HepG2 (cell line): Measurements from ENCODE around the gene FBXL12. TPM values are rescaled to one million over a fixed set of nuclear protein-coding genes. Genes with fewer than 3 reads are reported as not detected.
A peak's percentile ranks its signal among the peaks of the same experiment; 100 is the strongest.

Experiments used
- GABPA ChIP-seq, 2 experiments: IDR thresholded peaks; 2 replicates each; pipeline ENCODE4 v1.6.1; 2011 to 2016; ENCODE audit warnings: low read depth in 2 of 2, low read length in 1 of 2, missing biosample characterization in 1 of 2, missing genetic modification characterization in 1 of 2
- GABPB1 ChIP-seq: IDR thresholded peaks from 2 replicates; pipeline ENCODE4 v1.6.1; 2016; ENCODE audit warnings: mild to moderate bottlenecking, missing genetic modification reagents, moderate library complexity, missing compliant biosample characterization
- NR2F1 ChIP-seq, 2 experiments: fragments of 450-650 bp in 1 of 2; formaldehyde crosslinking in 1 of 2; IDR thresholded peaks; 2 replicates each; pipeline versions ENCODE4 v1.5.0 to v1.6.1; 2016 to 2020; ENCODE audit warnings: mild to moderate bottlenecking in 1 of 2, missing compliant biosample characterization in 1 of 2, missing genetic modification reagents in 1 of 2, moderate library complexity in 1 of 2
- SIN3B ChIP-seq: fragments of 150-350 bp; IDR thresholded peaks from 2 replicates; pipeline ENCODE4 v1.6.1; 2014; ENCODE audit warnings: low read length
- ZNF225 ChIP-seq: sonication (generic); formaldehyde crosslinking; IDR thresholded peaks from 2 replicates; pipeline ENCODE4 v1.4.0; 2020; ENCODE audit warnings: mild to moderate bottlenecking, missing genetic modification reagents
- ZNF607 ChIP-seq: sonication (generic); formaldehyde crosslinking; IDR thresholded peaks from 2 replicates; pipeline ENCODE4 v1.5.1; 2020; ENCODE audit warnings: missing genetic modification reagents, mild to moderate bottlenecking, borderline replicate concordance
- polyA plus RNA-seq, 8 experiments: library from polyadenylated mRNA; depleted of rRNA in 3 of 8; stranded (reverse) in 7 of 8; unstranded in 1 of 8; fragments of >200 nt; fragmentation: Illumina TruSeq in 4 of 8; extraction: Trizol in 4 of 8; gene quantifications; 2 replicates each; pipeline versions ENCODE4 v1.2.1 to v1.2.3, GENCODE V29; 2011 to 2016; ENCODE audit warnings: low read depth in 4 of 8, missing spikeins in 1 of 8, mixed read lengths in 1 of 8; ENCODE audit not compliant: insufficient read depth in 1 of 8
- total RNA-seq, 5 experiments: library from RNA; depleted of rRNA; stranded (reverse); fragments of >200 nt; fragmentation: Illumina TruSeq; extraction: Trizol; gene quantifications; 2 replicates each; pipeline ENCODE4 v1.2.3, GENCODE V29; 2016; ENCODE audit warnings: low read depth in 1 of 5
- TF ChIP-seq, protein P1 (sequence below): sonication (generic); formaldehyde crosslinking; IDR thresholded peaks from 2 replicates; pipeline ENCODE4 v1.5.0; 2020; ENCODE audit warnings: mild to moderate bottlenecking, missing genetic modification reagents
- TF ChIP-seq, protein P2 (sequence below): sonication (generic); formaldehyde crosslinking; IDR thresholded peaks from 2 replicates; pipeline ENCODE4 v1.4.0; 2020; ENCODE audit warnings: mild to moderate bottlenecking, missing genetic modification reagents
- TF ChIP-seq, protein P3 (sequence below): sonication (generic); formaldehyde crosslinking; IDR thresholded peaks from 2 replicates; pipeline ENCODE4 v1.4.0; 2020; ENCODE audit warnings: missing genetic modification reagents, mild to moderate bottlenecking, borderline replicate concordance
- TF ChIP-seq, protein P4 (sequence below): sonication (generic); formaldehyde crosslinking; IDR thresholded peaks from 2 replicates; pipeline ENCODE4 v1.9.0; 2022; ENCODE audit warnings: missing genetic modification reagents, mild to moderate bottlenecking, borderline replicate concordance
- TF ChIP-seq, protein P5 (sequence below): sonication (generic); formaldehyde crosslinking; IDR thresholded peaks from 2 replicates; pipeline ENCODE4 v1.5.1; 2020; ENCODE audit warnings: missing genetic modification reagents, mild to moderate bottlenecking, borderline replicate concordance

The FBXL12 gene
- total and polyA plus RNA-seq, 2 of the 13 experiments (the other 11 are each of a cell fraction or from before 2014, with no cell fraction given), result 20.4 to 23.1 TPM

DNA sequence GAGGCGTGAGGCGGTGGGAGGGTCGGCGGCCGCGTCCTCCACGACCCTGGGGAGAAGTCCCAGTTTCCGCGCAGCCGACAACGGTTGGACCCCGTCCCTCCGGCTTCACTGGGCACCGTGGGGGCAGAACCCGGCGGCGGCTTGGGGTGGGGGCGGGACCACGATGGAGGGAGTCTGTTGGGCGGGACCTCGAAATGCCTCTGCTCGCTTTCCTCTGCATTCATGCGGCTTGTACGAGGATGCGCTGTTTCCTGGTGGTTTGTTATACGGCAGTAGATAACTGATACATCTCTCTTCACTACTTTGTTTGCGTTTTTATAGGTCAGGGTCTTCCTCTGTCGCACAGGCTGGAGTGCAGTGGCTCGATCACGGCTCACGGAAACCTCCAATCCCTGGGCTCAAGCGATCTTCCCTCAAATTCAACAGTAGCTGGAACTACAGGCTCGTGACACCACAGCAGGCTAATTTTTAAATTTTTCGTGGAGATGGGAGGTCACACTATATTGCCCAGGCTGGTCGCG lies 25.7 kb downstream of the FBXL12 start (continued):
- TF ChIP-seq NR2F1 (CRISPR knock-in tag; IDR thresholded peaks at IDR 0.05) (no peak), ZNF225 (0 out of 2 replicates have a peak, but pooled peaks have one; percentile 25), GABPB1 (CRISPR knock-in tag) (no peak), GABPA (IDR thresholded peaks at IDR 0.05; ENCODE audit: low read depth, low read length) (no peak), GABPA (CRISPR knock-in tag; IDR thresholded peaks at IDR 0.05; ENCODE audit: low read depth) (no peak; the same call in 1 of the 2 replicates), ZNF607 (no peak), SIN3B (no peak)
- TF ChIP-seq, protein P1, sequence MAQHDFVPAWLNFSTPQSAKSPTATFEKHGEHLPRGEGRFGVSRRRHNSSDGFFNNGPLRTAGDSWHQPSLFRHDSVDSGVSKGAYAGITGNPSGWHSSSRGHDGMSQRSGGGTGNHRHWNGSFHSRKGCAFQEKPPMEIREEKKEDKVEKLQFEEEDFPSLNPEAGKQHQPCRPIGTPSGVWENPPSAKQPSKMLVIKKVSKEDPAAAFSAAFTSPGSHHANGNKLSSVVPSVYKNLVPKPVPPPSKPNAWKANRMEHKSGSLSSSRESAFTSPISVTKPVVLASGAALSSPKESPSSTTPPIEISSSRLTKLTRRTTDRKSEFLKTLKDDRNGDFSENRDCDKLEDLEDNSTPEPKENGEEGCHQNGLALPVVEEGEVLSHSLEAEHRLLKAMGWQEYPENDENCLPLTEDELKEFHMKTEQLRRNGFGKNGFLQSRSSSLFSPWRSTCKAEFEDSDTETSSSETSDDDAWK (CRISPR knock-in tag), result no peak
- TF ChIP-seq, protein P2, sequence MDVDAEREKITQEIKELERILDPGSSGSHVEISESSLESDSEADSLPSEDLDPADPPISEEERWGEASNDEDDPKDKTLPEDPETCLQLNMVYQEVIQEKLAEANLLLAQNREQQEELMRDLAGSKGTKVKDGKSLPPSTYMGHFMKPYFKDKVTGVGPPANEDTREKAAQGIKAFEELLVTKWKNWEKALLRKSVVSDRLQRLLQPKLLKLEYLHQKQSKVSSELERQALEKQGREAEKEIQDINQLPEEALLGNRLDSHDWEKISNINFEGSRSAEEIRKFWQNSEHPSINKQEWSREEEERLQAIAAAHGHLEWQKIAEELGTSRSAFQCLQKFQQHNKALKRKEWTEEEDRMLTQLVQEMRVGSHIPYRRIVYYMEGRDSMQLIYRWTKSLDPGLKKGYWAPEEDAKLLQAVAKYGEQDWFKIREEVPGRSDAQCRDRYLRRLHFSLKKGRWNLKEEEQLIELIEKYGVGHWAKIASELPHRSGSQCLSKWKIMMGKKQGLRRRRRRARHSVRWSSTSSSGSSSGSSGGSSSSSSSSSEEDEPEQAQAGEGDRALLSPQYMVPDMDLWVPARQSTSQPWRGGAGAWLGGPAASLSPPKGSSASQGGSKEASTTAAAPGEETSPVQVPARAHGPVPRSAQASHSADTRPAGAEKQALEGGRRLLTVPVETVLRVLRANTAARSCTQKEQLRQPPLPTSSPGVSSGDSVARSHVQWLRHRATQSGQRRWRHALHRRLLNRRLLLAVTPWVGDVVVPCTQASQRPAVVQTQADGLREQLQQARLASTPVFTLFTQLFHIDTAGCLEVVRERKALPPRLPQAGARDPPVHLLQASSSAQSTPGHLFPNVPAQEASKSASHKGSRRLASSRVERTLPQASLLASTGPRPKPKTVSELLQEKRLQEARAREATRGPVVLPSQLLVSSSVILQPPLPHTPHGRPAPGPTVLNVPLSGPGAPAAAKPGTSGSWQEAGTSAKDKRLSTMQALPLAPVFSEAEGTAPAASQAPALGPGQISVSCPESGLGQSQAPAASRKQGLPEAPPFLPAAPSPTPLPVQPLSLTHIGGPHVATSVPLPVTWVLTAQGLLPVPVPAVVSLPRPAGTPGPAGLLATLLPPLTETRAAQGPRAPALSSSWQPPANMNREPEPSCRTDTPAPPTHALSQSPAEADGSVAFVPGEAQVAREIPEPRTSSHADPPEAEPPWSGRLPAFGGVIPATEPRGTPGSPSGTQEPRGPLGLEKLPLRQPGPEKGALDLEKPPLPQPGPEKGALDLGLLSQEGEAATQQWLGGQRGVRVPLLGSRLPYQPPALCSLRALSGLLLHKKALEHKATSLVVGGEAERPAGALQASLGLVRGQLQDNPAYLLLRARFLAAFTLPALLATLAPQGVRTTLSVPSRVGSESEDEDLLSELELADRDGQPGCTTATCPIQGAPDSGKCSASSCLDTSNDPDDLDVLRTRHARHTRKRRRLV (CRISPR knock-in tag), result no peak
- TF ChIP-seq, protein P3, sequence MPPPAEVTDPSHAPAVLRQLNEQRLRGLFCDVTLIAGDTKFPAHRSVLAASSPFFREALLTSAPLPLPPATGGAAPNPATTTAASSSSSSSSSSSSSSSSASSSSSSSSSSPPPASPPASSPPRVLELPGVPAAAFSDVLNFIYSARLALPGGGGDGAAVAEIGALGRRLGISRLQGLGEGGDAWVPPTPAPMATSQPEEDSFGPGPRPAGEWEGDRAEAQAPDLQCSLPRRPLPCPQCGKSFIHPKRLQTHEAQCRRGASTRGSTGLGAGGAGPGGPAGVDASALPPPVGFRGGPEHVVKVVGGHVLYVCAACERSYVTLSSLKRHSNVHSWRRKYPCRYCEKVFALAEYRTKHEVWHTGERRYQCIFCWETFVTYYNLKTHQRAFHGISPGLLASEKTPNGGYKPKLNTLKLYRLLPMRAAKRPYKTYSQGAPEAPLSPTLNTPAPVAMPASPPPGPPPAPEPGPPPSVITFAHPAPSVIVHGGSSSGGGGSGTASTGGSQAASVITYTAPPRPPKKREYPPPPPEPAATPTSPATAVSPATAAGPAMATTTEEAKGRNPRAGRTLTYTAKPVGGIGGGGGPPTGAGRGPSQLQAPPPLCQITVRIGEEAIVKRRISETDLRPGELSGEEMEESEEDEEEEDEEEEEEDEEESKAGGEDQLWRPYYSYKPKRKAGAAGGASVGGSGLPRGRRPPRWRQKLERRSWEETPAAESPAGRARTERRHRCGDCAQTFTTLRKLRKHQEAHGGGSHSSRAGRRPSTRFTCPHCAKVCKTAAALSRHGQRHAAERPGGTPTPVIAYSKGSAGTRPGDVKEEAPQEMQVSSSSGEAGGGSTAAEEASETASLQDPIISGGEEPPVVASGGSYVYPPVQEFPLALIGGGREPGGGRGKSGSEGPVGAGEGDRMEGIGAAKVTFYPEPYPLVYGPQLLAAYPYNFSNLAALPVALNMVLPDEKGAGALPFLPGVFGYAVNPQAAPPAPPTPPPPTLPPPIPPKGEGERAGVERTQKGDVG, result 0 out of 2 replicates have a peak, but pooled peaks have one; percentile 8
- TF ChIP-seq, protein P4, sequence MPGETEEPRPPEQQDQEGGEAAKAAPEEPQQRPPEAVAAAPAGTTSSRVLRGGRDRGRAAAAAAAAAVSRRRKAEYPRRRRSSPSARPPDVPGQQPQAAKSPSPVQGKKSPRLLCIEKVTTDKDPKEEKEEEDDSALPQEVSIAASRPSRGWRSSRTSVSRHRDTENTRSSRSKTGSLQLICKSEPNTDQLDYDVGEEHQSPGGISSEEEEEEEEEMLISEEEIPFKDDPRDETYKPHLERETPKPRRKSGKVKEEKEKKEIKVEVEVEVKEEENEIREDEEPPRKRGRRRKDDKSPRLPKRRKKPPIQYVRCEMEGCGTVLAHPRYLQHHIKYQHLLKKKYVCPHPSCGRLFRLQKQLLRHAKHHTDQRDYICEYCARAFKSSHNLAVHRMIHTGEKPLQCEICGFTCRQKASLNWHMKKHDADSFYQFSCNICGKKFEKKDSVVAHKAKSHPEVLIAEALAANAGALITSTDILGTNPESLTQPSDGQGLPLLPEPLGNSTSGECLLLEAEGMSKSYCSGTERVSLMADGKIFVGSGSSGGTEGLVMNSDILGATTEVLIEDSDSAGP (CRISPR knock-in tag), result peak; percentile 10; the same call in 1 of the 2 replicates
- TF ChIP-seq, protein P5, sequence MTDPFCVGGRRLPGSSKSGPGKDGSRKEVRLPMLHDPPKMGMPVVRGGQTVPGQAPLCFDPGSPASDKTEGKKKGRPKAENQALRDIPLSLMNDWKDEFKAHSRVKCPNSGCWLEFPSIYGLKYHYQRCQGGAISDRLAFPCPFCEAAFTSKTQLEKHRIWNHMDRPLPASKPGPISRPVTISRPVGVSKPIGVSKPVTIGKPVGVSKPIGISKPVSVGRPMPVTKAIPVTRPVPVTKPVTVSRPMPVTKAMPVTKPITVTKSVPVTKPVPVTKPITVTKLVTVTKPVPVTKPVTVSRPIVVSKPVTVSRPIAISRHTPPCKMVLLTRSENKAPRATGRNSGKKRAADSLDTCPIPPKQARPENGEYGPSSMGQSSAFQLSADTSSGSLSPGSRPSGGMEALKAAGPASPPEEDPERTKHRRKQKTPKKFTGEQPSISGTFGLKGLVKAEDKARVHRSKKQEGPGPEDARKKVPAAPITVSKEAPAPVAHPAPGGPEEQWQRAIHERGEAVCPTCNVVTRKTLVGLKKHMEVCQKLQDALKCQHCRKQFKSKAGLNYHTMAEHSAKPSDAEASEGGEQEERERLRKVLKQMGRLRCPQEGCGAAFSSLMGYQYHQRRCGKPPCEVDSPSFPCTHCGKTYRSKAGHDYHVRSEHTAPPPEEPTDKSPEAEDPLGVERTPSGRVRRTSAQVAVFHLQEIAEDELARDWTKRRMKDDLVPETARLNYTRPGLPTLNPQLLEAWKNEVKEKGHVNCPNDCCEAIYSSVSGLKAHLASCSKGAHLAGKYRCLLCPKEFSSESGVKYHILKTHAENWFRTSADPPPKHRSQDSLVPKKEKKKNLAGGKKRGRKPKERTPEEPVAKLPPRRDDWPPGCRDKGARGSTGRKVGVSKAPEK (CRISPR knock-in tag), result no peak
